Smooth muscle cell of the coronary artery (primary cell): Measurements from ENCODE around the gene NPBWR2. TPM values are rescaled to one million over a fixed set of nuclear protein-coding genes. Genes with fewer than 3 reads are reported as not detected.

Source experiments
- total RNA-seq: library from RNA; depleted of rRNA; stranded (reverse); fragments of >200 nt; gene quantifications from 2 replicates; pipeline ENCODE4 v1.2.3, GENCODE V29; 2014; ENCODE audit warnings: low replicate concordance

Gene NPBWR2, protein sequence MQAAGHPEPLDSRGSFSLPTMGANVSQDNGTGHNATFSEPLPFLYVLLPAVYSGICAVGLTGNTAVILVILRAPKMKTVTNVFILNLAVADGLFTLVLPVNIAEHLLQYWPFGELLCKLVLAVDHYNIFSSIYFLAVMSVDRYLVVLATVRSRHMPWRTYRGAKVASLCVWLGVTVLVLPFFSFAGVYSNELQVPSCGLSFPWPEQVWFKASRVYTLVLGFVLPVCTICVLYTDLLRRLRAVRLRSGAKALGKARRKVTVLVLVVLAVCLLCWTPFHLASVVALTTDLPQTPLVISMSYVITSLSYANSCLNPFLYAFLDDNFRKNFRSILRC
- not detected in 2 replicates for total RNA-seq

DNA sequence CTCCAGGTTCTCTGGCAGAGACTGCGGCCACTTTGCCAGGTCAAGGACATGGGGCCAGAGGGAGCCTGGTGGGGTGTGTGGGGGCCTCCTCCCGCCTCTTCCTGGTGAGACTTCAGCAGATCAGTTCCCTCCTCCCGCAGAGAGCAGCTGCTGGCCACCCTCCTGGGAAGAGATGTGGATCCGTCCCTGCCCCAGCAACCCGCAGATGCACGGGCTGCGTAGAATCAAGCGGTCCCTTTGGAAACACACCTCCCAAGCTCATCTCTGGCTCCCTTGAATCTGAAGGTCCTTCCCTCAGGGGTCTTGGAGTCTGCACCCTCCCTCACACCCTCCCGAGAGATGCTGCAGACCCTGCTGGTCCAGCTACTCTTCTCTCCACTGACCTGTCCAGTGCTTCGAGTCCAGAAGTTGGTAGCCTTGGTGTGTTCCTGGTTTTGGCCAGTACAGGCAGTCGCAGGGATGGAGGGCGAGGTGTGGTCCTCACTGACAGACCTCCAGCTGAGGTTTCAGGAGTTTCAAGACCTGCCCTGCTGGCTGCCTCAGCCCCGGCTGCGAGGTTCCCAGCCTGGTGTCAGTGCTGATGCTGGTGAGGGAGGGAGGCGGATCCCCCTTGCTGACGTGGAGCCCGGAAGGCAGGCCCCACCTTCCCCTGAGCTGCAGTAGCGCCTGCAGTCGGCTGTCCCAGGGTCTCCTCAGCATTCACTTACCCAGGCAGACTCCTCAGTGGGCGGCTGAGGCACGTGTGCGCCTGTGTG, at the start of gene NPBWR2:
Gene NPBWR2 (minus strand): TSS at position 585 of the 755 bp plus-strand sequence. CDS start 734 bp downstream, outside the sequence.

DNA sequence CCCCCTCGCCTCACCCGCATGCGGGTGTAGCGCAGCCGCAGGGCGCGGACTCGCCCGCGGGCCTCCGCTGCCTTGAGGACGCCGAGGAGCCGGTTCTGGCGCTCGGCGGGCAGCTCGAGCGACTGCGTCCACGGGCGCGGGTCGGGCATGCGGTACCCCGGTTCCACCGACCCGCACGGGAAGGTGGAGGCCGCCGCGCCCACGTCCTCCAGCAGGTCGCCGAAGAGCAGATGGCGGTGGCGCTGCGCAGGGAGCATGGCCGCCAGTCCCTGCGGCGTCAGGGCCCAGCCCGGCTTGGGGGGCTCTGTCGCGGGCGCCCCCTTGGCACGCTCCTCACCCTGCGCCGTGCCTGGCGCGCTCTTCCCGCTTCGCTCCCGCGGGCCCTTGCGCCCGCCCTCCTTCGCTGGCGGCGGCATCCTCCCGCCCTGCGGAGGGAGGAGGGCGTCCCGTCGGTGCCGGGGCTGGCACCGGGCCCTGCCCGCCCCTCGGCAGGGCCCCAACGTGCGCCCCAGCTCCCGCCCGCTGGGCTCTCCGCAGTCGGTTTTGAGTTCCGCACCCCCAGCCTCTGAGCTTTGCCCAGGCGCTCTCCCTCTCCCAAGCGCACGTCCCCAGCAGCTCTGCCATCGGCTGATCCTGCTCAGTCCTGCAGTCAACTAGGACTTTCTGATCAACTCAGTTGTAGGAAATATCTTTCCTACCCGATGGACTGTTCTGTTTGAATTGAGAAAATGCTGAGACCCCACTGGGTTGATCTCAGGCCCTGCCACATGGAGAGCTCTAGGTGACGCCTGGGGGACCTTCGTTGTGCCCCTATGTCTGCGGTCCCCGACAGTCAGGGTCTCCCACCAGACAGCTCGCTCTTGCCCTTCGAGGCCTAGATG, 23.3 kb downstream of the NPBWR2 start, which contains the start of gene LKAAEAR1:
Gene LKAAEAR1 (minus strand): TSS at position 595 of the 881 bp plus-strand sequence. CDS start 179 bp downstream, at position 416.

GRCh38 chr20:64080013-64080812, 27.2 kb downstream of the NPBWR2 start, which contains the start of gene OPRL1:
OPRL1 (plus strand) TSS chr20:64080082; CDS start chr20:64092721, 12,639 bp downstream.

GRCh38 chr20:64079273-64080012, 27.9 kb downstream of the NPBWR2 start, which contains the start of gene RGS19:
RGS19 (minus strand) TSS chr20:64079518; CDS start chr20:64076886, 2,632 bp downstream.

DNA sequence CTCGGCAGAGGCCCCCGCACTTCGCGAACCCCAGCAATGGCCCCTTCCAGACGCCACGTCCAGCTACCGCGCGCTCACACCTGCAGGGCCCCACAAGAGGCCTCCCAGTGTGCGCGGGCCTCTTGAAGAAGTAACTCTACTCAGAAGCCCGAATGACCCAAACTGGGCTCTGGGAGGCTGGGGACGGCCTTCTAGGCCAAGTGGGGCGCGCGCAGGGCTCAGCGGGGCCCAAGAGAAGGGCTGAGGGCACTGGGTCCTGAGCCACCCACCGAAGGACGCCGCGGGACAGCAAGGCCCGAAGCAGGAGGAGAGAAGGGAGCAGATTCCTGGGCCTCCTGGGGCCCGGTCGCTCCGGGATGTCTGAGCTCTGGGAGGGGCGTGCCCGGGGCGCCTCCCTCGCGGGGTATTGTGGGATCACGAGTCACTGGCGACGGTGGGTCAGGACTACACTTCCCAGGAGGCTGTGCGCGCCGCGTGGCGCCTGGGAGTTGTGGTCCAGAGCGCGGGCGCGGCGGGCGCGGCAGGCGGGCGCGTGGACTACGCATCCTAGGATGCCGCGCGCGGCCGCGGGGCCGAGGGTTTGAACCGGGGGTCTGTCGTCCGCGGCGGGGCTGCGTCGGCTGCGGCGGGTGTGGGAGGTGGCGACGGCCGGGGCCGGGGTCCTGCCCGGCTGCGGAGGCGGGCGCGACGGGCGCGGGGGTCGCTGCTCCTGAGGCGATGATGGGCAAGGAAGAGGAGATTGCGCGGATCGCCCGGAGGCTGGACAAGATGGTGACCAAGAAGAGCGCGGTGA, 44.6 kb downstream of the NPBWR2 start, which contains the start of gene TCEA2:
Gene TCEA2 (plus strand): TSS at position 603 of the 793 bp plus-strand sequence. CDS start 115 bp downstream, at position 718.

Other genes with a start within 250 kb of the NPBWR2 start
- not detected in 2 replicates for gene ABHD16B, start 246.1 kb downstream of the NPBWR2 start, total RNA-seq
- gene TPD52L2, start 242.3 kb downstream of the NPBWR2 start, total RNA-seq = 84.7 and 110 TPM in 2 replicates
- 43.3 and 54.3 TPM in 2 replicates for gene DNAJC5, start 212.4 kb downstream of the NPBWR2 start, total RNA-seq
- 20.6 and 21.0 TPM in 2 replicates for gene UCKL1, start 151.1 kb downstream of the NPBWR2 start, total RNA-seq
- 4.1 and 6.9 TPM in 2 replicates for gene ZNF512B, start 137.6 kb downstream of the NPBWR2 start, total RNA-seq
- 0.23 and 0.45 TPM in 2 replicates for gene SAMD10, start 127.9 kb downstream of the NPBWR2 start, total RNA-seq
- gene PRPF6, start 126.4 kb downstream of the NPBWR2 start, total RNA-seq = 61.0 and 84.8 TPM in 2 replicates
- gene C20orf204, start 71.4 kb downstream of the NPBWR2 start, total RNA-seq = 0.23 and 0.45 TPM in 2 replicates
- 0.08 and 0.12 TPM in 2 replicates for gene SOX18, start 57.9 kb downstream of the NPBWR2 start, total RNA-seq
- 30.6 and 40.5 TPM in 2 replicates for gene TCEA2, start 44.4 kb downstream of the NPBWR2 start, total RNA-seq
- 5.6 and 11.7 TPM in 2 replicates for gene RGS19, start 28.0 kb downstream of the NPBWR2 start, total RNA-seq
- gene OPRL1, start 27.5 kb downstream of the NPBWR2 start, total RNA-seq = 1.5 and 2.3 TPM in 2 replicates
- not detected in 2 replicates for gene LKAAEAR1, start 23.2 kb downstream of the NPBWR2 start, total RNA-seq
- not detected in 2 replicates for gene MYT1, start 56.9 kb upstream of the NPBWR2 start, total RNA-seq
- 33.0 and 41.3 TPM in 2 replicates for gene PCMTD2, start 148.2 kb upstream of the NPBWR2 start, total RNA-seq